Fibroblast of skin of abdomen (primary cell): ENCODE measurements around the gene RNF149.
"Not testable (repeated sequence)": the region's sequence is repeated elsewhere in the genome, so short reads cannot be mapped to it uniquely, and the experiment has no call there.

Experiments used
- DNase-seq: peaks from one replicate; pipeline ENCODE4 v3.0.0-alpha.2; 2013

Gene RNF149

DNA sequence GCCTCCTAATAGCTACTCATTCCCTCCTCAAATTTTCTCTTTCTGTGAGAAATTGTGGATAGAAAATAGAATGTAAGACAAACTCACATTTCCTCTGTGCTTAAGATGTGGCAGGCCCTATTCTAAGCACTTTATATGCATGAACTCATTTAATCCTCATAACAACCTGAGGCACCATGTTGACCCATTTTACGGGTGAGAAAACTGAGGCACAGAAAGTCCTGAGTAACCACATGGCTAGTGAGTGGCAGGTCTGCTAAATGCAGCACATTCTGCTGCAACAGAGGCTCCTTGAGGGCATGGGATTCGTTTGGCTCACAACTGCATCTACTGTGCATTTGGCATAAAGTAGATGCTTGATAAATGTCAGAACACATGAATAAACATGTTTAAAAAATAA, 22.7 kb upstream of the RNF149 start:
- no peak for DNase-seq

DNA sequence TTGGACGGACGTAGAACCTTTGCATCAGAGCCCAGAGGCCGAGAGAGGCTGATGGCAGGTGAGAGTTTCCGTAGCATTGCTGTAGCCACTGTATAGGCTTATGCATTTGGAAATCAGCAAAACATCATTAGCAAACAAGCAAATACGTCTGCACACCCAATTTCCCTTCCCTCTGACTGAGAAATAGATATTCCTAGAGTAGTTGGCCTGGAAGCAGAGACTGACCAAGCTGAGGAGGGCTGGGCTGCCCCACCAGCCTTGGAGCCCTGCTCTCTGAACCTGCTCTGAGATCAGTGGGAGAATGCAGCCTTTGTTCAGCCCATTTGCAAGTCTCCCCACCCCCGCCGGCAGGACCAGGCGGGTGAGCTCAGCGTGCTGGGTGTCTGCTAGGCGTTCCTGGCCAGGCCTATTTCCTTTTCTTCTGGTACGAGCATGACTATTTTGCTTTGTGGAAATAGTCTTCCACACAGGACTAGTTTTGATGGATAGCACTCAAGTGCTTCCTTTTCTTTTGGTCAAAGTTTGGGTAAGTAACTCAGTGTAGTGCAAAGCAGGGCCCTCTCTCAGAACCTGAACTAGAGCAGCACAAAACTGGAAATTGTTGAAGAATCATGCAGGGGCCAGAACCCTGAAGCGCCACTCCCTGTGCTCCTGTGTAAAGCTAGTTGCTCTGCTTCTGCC, 21.9 kb upstream of the RNF149 start:
- DNase-seq, result no peak

- DNase-seq, result no peak
These were observed 20.5 kb upstream of the RNF149 start for GRCh38 chr2:101329026-101329425.

DNA sequence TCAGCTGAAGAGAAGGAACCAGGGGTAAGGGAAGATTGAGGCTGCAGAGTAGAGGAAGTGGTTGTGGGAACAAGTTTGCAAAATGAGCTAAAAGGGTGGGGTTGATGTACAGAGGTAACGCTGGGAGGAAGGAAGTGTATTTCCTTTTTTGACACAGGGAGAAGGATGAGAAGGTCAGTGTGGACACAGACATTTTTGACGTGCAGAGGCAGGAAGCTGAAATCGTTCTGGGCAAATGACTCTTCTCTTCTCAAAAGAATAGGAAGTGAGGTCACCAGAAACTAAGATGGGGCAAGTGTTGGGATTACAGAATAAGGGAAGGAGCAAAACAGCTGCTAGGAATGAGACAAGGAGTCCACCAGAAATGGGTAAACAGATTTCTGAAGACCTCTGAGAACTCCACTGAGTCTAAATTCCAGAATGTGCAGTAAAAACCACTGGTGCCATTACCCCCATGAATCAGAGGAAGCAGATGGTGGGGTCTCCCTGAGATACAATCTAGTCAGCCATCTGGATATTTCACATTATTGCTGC, 20.0 kb upstream of the RNF149 start:
- peak; percentile 73 for DNase-seq

DNA sequence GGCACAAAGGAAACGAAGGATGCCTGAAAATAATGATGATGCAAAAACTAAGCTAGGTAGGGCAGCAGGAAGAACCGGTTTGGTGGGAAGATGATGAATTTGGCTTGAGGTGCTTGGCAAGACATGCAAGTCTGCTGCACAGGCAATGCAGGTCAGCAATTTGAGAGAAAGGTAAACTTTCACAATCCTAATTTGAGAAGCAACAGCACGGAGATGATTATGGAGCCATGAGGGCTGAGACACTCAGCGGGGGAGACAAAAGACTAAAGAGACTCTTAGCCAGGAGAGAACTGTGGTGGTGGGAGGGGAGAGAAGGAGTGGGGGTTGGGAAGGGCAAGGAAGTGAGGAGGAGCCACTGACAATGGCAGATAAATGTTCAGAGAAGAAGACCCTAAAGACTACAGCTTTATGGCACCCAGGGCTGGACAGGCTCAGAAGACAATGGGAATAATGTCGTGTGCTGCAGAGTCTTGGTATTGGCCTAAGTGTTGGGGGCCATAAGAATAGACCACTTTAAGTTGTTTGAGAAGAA, 19.4 kb upstream of the RNF149 start:
- DNase-seq, result no peak

GRCh38 chr2:101325425-101325824, 16.9 kb upstream of the RNF149 start:
- no peak for DNase-seq

DNA sequence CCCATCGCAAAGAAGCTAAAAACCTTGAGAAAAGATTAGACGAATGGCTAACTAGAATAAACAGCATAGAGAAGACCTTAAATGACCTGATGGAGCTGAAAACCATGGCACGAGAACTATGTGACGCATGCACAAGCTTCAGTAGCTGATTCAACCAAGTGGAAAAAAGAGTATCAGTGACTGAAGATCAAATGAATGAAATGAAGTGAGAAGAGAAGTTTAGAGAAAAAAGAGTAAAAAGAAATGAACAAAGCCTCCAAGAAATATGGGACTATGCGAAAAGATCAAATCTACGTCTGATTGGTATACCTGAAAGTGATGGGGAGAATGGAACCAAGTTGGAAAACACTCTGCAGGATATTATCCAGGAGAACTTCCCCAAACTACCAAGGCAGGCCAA, 8.1 kb upstream of the RNF149 start:
- DNase-seq, result not testable (repeated sequence)

DNA sequence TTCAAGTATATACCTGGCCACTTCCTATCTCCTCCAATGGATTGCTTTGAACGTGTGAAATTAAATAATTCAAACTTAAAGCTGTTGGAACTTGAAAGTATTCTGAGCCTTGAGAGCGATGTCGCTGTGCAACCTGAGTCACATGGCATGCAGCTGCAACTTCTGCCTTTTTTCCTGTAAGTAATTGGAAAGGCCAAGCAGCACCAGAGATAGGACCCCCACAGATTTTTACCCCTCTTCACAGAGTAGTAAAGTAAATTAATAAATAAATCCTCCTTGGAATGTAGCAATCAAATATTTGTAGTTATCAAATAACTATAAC, 3.2 kb upstream of the RNF149 start:
- no peak for DNase-seq

DNA sequence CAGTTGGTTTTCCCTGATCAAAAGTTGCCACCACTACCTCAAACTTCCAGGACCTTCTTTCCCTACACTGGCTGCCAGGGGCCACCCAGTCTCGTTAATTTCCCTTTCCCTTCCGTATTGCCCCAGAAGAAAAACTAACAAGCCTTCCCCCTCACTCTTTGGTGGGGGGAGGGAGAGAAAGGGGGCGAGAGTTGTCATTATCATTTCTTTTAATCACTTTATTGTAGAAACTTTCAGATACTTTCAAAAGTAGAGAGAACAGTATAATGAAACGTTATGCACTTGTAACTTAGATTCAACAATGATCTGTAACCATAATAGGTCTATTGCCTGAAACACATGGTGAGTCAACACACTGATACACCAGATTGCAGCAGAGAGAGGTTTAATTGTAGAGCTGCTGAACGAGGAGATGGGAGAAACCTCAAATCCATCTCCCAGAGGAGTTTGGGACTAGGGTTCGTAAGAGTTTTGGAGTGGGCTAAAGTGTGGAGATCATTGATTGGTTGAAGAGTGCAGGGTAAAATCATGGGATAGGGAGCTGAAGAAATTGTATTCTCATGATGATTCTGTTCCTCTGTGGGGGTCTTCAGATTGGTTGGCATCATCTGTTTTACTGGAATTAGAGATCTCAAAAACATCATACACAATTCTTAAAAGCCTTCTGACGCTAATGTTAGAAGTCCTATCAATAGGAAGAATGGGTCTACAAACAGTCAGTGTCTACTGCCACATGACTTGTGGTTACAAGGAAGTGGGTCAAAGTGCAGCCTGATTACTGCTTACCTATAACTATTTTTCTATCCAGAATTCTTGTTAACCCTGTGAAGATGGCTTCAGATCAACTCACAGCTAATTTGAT, 2.6 kb upstream of the RNF149 start:
- no peak for DNase-seq

DNA sequence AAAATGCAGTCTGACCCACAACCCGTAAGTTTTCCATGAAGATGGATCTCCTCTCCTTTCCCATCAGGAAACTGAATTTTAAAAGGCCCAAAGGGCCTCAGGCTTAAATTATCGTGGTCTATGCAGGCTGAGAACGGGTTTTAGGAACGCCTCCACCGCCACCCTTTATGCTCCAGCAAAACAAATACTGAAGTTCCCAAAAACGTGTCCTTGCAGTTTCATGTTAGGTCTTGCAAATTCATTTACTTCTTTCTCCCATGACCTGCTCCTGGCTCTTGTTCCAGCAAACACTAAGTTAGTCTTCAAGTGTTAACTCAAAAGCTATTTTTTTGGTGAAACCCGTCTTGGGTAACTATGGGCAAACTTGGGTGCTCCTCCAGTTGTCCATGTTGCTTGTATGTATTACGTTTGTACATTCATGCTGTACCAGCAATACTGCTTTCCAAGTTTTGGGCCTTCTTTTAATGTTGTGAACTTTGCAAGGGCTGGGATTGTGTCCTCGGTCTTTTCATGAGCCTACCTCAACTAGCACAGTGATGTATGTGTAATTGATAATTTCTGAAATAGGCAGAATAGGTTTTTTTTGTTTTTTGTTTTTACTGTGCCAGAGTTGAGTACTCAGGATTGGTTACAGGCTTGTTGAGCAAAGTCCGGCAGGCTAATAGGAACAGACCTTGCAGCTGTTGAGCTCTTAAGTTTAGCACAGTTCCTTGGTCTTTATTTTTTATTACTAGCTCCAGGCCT, 1.8 kb upstream of the RNF149 start:
- no peak for DNase-seq

DNA sequence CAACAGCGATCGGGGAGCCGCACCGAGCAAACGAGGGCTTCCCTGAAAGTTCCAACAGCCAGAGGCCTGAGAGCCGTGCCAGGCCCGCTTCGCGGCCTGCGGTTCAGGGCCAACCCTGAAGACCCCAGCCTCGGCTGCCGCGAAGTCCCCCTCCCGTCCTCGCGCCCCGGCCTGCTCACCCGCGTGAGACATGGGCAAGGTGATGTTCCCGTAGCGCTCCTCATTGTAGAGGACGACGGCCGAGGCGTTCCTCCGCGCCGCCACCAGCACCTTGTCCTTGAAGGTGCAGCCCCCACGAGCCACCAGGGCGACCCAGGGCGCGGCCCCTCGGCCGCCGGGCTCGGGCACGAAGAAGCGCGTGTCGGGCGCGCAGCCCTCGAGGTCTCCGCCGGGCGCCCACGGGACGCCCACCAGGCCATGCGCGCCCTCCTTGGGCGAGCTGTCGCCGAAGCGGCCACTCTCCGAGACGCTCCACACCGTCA, 510 bp downstream of the RNF149 start:
- no peak for DNase-seq

DNA sequence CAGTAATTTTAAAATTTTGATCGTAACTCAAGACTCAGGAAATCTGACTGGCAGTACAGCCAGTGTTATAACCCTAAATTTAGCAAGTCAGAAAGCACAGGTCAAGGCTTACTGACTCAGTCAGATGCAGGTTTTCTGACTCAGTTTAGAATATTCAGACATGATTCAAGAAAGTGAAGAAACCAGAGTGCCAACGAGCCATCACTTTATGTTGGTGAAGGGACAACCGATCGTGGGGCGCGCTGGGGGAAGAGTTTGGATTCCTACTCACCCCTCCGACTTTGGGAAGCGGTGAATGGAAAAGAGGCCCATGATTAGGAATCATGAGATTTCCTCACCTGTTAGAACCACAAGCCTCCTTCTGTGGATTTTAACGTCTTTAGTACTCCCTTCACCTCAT, 998 bp downstream of the RNF149 start:
- DNase-seq, result no peak

DNA sequence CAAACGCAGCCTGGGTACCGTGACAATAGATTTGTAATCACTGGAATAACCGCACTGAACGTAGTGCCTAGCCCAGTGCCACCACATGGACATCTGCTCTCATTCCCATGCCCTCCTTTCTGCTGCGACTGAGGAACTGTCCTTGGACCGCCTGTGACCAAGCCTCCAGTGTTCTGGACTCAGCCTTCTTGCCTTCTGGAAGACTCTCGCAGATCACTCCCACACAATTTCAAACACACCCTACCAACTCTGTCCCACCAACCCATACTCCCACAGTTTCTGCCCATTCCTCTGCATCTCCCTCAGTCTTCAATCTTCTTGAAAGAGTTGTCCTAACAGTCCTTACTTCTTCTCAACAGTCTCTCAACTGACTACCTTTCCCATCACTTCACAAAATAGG, 2.1 kb downstream of the RNF149 start:
- no peak for DNase-seq

- peak; percentile 60 for DNase-seq
These were observed 2.9 kb downstream of the RNF149 start for GRCh38 chr2:101305492-101306078.

GRCh38 chr2:101305035-101305434, 3.5 kb downstream of the RNF149 start:
- DNase-seq, result no peak

- DNase-seq, result no peak
These were observed 4.8 kb downstream of the RNF149 start for GRCh38 chr2:101303688-101304087.

- DNase-seq, result no peak
These were observed 6.5 kb downstream of the RNF149 start for GRCh38 chr2:101302016-101302415.

GRCh38 chr2:101300836-101301235, 7.7 kb downstream of the RNF149 start:
- no peak for DNase-seq

GRCh38 chr2:101300164-101300563, 8.3 kb downstream of the RNF149 start:
- no peak for DNase-seq

- no peak for DNase-seq
These were observed 8.9 kb downstream of the RNF149 start for GRCh38 chr2:101299604-101300003.

DNA sequence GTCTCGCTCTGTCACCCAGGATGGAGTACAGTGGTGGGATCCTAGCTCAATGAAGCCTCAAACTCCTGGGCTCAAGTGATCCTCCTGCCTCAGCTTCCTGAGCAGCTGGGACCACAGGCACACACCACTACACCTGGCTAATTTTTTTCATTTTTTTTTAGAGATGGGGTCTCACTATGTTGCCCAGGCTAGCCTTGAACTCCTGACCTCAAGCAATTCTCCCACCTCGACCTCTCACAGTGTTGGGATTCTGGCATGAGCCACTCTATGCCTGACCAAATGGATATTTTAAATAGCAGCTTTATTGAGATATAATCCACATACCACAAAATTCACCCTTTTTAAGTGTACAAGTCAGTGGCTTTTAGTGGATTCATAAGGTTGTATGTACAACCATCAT, 11.1 kb downstream of the RNF149 start:
- DNase-seq, result no peak

GRCh38 chr2:101296371-101296770, 12.1 kb downstream of the RNF149 start:
- peak; percentile 74 for DNase-seq

GRCh38 chr2:101295895-101296294, 12.6 kb downstream of the RNF149 start:
- DNase-seq, result peak; percentile 67
